ENCODE measurements around the gene RESP18.
A peak's percentile ranks its signal among the peaks of the same experiment; 100 is the strongest.
"Not testable (repeated sequence)": the region's sequence is repeated elsewhere in the genome, so short reads cannot be mapped to it uniquely, and the experiment has no call there.

The RESP18 gene

GRCh38 chr2:219296142-219296541 is 36.4 kb downstream of the RESP18 start:
- H3K4me3 ChIP-seq (ENCODE audit: low read depth, low read length), result no peak overlapping the region
- no peak for DNase-seq (ENCODE audit: low read depth)

DNA sequence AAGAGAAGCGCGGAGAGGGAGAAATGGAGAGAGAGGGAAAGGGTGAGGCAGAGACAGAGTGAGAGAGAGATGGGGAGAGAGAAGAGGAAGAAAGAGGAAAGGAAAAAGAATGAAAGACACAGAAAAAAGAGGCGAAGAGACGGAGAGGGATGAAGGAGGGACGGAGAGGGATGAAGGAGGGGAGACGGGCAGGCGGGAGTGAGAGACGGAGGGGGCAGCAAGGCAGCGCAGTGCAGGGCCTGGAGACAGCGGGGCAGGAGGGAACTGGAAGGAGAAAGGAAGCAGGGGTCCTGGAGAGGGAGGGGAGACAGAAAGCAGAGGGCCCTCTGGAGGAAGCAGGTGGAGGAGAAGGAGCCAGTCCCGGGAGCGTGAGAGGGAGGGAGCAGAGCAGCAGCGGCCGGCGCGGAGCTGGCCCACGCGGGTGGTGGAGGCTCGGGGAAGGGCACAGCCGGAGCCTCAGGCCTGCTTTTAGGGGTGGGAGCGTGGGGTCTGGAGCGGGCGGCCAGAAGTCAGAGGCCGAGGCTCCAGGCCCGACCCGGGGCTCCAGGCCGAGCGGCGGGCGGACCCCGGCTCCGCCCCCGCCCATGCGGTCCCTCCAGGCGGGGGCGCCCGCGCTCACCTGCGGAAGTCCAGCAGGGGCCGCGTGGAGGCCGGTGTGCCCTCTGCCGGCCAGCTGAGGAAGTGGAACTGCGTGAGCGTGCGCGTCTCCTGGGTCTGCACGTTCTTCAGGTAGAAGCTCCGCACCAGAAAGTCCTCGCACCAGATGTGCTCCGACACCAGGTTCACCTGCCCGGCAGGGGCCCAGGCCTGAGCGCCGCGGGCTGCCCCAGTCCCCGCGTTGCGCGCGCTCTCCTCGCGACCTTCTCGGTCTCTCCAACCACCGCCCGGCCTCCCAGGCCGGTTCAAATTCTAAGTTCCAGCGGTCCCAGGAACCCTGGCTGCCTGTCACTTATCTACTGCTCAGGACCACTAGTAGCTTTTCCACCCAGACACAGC is 37.9 kb downstream of the RESP18 start:
- no peak for DNase-seq (ENCODE audit: low read depth)

DNA sequence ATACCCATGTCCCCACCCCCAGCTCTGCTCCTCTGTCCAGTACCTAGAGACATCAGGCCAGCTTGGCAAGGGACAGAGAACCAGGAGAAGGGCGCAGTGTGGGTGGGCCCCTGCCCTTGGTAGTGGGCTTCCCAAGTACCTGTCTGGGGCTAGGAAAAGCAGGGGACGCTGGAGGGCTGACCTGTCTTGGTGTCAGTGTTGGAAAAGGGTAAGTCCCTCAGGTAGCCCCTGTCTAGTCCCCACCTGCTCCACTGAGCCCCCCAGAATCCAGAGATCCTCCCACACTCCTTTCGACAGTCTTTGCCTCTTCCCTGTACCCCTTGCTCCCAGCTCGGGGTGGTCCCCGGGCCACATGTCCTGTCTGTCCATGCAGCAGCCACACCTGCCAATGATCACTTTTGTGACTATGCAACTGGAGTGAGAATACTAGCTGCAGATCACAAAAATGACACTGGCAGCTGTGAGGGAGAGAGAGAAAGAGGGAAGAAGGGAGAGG is 38.8 kb downstream of the RESP18 start:
- DNase-seq (ENCODE audit: low read depth), result no peak
- no peak overlapping the region for H3K4me3 ChIP-seq (ENCODE audit: low read depth, low read length)

More for the DNA sequence above, 37.9 kb downstream of the RESP18 start:
- H3K4me3 ChIP-seq (ENCODE audit: low read depth, low read length), result peak overlapping the region; percentile 48

DNA sequence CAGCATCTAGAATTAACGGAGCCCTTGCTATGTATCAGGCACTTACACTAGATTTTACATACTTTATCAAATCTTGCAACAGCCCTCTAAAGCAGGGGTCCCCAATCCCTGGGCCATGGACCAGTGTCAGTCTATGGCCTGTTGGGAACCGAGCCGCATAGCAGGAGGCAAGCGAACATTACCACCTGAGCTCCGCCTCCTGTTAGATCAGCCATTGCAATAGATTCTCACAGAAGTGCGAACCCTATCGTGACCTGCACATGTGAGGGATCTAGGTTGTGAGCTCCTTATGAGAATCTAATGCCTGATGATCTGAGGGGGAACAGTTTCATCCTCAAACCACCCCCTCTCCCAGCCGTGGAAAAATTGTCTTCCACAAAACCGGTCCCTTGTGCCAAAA is 39.9 kb downstream of the RESP18 start:
- no peak for DNase-seq (ENCODE audit: low read depth)
- H3K4me3 ChIP-seq (ENCODE audit: low read depth, low read length), result no peak overlapping the region

DNA sequence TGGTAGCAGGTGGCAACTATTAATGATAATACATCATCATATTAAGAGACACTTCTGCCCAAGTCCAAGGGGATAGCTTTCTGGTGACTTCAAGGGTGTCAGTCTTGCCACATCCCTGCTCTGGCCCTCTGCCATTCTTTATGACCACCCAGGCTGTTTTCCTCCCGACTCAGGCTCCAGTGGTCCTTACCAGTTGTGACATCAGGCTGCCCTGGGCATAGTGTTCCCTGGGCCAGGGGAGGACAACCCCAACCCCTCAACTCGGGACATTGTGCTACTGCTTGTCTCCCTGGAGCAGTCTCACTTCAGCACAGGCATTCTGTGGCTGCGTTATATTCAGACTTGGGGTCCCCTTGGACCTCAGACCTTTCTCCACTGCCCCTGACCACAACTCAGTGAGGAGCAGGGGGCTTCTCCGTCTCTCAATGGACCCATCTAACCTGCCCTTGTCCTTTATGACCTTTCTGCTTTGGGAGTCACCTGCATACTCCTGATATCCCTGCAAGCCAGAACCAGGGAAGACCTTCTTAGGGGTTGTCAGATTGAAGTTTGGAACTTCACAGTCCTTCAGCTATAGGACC is 40.5 kb downstream of the RESP18 start:
- no peak overlapping the region for H3K4me3 ChIP-seq (ENCODE audit: low read depth, low read length)
- no peak for DNase-seq (ENCODE audit: low read depth)

DNA sequence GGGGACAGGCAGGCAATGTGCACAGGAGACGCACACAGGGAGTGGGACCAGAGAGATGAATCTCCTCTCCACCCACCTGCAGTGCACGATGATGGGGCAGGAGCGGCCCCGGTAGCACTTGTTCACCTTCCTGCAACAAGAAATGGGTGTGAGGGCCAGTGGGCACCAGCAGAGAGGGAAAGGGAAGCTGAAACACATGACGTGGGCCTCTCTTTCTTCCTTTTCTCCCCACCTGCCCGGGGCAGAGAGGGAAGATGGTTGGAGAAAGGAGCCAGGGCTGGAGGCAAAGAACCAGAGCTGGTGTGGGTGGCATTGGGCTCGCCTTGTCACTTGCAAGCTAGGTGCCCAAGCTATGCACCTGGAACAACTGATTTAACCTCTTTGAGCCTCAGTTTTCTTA is 41.1 kb downstream of the RESP18 start:
- H3K4me3 ChIP-seq (ENCODE audit: low read depth, low read length), result no peak overlapping the region
- no peak for DNase-seq (ENCODE audit: low read depth)

DNA sequence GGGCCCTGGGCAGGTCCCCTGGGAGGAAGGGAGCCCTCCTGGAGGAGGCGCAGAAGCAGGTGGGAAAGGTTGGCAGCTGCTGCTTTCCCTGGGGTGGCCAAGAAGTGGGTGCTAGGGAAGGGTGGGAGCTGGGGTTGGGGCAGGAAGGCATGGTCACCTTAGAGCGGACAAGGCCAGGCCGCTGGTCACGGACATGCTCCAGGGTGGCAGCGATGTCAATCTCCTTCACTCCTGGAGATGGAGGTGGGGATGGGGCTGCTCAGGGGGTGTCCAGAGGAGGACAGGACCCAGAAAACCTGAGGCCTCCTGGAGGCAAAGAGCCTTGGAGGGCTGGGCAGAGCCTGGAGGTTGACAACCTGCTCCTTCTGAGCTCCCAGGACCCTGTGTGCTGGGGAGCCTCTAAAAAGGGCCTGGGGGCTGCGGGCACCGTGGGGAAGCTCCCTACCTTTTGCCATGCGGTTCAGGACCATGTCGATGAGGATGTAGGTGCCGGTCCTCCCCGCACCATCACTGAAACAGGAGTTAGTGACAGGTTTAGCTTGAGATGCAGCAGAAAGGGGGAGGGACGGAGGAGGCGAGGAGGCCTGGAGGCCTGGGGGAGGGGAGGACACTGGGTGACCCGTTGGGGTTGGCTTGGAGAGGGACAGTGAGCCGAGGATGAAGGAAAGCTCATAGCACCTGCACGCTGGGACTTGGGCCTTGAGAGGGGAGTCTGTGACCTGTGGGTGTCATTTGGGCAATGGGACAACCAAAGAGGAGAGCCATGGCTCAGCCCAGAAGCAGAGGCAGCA is 42.0 kb downstream of the RESP18 start:
- no peak overlapping the region for H3K4me3 ChIP-seq (ENCODE audit: low read depth, low read length)
- DNase-seq (ENCODE audit: low read depth), result no peak

DNA sequence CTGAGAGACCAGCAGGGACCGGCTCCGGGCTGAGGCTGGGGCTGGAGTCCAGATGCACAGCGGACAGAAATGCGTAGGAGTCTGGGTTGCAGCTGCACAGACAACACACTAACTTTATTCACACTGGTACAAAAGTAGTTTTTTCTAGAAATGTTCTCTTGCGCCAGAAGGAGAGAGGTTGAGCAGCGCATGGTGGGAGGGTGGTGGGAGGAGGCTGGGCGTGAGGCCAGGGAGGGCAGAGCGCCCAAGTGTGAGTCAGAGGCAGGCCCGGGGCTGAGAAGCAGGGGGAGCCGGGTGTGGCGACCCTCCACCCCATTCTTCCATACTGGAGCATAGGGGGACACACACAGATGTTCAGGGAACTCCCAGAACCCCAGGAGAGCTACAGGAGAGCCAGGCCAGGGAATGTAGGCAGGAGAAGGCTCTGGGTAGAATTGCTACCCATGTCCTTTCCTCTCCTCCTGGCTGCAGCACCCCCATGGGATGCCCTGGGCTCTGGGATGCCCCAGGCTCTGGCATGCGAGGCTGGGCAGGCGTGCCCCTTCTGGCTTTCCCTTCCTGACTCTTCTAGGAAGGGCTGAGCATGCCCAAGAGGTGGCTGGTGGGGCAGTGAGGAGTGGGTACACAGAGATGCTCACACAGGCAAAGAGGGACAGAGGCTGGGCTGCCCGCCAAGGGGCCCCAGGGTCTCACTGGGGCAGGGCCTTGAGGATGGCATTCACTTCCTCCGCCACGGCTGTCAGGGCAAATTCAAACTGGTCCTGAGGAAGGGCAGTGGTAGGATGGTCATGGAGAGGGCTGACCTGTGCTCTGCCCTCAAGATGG is 42.8 kb downstream of the RESP18 start:
- H3K4me3 ChIP-seq (ENCODE audit: low read depth, low read length), result no peak overlapping the region
- peak; percentile 96 for DNase-seq (ENCODE audit: low read depth)

- H3K4me3 ChIP-seq (ENCODE audit: low read depth, low read length), result no peak overlapping the region
- DNase-seq (ENCODE audit: low read depth), result no peak
Observed at GRCh38 chr2:219289195-219289536, 43.4 kb downstream of the RESP18 start.

GRCh38 chr2:219287580-219288265 is 44.8 kb downstream of the RESP18 start:
- no peak for DNase-seq (ENCODE audit: low read depth)
- H3K4me3 ChIP-seq (ENCODE audit: low read depth, low read length), result no peak overlapping the region

DNA sequence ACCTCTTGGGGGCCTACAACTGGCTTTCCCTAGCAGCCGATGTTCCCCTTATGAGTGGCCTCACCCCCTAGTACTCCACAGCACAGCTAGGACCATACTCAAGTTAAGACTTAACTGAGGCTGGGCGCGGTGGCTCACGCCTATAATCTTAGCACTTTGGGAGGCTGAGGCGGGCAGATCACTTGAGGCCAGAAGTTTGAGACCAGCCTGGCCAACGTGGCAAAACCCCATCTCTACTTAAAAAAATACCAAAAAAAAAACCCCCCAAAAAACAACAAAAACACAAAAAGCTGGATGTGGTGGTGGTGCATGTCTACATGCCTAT is 45.5 kb downstream of the RESP18 start:
- DNase-seq (ENCODE audit: low read depth); H3K4me3 ChIP-seq (ENCODE audit: low read depth, low read length): not testable (repeated sequence)

DNA sequence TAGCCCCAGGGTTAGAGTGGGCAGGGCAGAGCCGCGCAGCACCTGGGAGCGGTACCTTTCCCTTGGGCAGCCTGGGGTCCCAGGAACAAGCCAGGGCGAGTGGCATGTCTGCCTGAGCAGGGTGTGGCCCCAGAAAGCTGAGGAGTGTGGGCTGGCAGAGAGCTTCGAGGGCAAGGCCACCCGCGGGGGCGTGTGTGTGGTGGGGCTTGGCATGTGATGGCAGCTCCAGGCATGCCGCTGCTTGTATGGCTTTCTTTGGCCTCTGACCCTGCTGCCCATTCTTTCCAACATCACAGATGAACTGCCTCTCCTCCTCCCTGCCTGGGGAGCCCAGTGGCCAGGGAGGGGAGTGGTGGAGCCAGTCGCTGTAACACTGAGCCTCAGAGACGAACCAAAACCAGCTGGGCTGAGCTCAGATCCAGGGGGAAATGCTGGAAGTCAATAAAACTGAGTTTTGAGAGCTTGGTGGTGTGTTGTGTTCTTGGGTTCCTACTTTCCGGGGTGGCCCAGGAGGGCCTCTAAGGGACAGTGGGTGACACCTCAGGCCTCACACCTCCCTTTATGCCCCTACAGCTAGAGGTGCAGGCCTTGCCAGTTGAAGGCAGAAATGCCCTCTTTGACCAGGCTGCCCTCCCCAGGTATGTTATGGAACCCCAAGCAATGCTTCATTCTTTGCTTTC is 46.0 kb downstream of the RESP18 start:
- DNase-seq (ENCODE audit: low read depth), result no peak
- H3K4me3 ChIP-seq (ENCODE audit: low read depth, low read length), result no peak overlapping the region

- DNase-seq (ENCODE audit: low read depth), result peak; percentile 63
- peak overlapping the region; percentile 13 for H3K4me3 ChIP-seq (ENCODE audit: low read depth, low read length)
Observed at GRCh38 chr2:219285894-219286425, 46.6 kb downstream of the RESP18 start.

DNA sequence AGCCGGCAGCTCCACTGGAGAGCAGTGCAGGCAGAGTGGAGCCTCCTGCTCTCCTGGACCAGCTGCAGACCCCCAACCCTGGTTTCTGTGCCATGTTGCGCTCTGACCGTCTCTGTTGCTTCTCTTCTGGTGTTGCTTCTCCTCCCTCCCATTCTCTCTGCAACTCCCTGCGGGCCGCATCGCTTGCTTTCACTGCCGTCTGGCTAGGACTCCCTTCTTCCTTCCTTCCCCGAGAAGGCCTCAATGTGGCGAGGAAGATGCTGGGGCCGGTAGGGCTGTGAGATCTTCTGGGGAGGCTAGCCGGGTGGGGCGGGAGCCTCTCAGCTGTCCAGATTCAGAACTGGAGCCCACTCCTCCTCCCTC is 47.2 kb downstream of the RESP18 start:
- no peak for DNase-seq (ENCODE audit: low read depth)
- peak overlapping the region; percentile 13 for H3K4me3 ChIP-seq (ENCODE audit: low read depth, low read length)

GRCh38 chr2:219284501-219285372 is 47.8 kb downstream of the RESP18 start:
- H3K4me3 ChIP-seq (ENCODE audit: low read depth, low read length), result no peak overlapping the region
- DNase-seq (ENCODE audit: low read depth), result no peak

DNA sequence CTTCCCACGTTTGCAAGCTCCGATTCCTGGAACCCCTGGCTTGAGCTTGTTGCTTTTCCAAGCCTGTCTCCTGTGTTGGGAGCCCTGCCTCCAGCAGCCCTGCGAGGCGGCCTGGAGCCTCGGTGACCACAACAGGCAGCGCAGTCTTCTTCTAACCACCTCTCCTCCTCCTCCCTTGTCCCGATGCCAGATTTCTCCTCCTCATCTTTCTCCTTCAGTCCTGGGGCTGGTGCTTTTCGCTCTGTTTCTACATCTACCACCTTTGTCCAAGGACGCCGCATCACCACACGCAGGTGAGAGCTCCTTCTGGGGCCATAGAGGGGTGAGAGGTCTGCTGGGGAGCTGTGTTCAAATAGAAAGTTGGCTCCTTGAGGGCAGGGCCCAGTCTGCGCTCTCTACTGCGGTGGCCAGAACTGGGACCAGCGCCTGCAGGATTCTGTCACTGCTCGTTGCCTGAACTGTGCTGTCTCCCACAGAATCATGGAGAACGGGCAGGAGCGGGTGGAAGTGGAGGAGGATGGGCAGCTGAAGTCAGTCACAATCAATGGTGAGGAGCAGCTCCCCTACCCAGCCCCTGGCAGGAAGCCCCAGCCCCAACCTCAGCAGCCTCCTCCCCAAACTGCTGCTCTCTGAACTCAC is 49.5 kb downstream of the RESP18 start:
- no peak for DNase-seq (ENCODE audit: low read depth)
- no peak overlapping the region for H3K4me3 ChIP-seq (ENCODE audit: low read depth, low read length)

DNA sequence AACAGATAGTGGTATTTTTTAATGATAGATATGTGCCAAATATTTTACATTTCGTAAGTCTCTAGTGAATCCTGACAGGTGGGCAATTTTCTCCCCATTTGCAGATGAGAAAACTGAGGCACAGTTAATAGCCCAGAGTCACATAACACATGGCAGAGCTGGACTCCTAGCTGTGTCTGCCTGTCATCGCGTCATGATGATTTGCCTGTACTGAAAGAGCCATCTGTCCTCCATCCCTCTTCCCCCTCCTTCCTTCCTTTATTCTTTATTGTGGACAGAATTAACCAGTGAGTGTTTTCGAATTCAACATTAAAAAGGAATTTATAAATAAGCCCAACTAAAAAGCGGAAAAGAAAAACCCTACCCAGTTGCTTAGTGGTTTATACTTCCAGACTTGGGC is 50.2 kb downstream of the RESP18 start:
- H3K4me3 ChIP-seq (ENCODE audit: low read depth, low read length), result no peak overlapping the region
- DNase-seq (ENCODE audit: low read depth), result no peak
